GM21576 (cell line): ENCODE results near the gene STK32B.
"Not testable (repeated sequence)": the region's sequence is repeated elsewhere in the genome, so short reads cannot be mapped to it uniquely, and the experiment has no call there.

Experiments used
- ATAC-seq: cut with Tn5 transposase; IDR thresholded peaks from one replicate; pipeline ENCODE4 v1.9.1; 2021; ENCODE audit warnings: mild to moderate bottlenecking, moderate library complexity; ENCODE audit not compliant: unreplicated experiment

Gene STK32B

DNA sequence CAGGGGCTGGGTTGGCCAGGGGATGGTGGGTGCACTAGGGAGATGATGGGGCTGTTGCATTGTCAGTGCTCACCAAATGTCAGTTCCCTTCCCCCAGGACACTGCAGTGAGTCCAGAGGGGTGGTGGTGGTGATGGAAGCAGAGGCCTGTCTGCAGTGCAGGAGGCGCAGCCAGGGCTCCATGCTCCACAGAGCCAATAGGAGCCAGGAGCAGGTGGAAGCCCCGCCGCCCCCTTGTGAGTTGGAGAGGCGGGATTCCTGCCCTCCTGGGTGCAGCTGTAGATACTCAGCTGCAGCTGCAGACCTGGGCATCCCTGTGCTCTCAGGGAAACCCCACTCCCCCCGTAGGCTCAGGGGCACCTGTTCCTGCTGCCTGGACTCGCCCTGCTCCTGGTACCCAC lies 372.4 kb downstream of the STK32B start:
- ATAC-seq, result no peak

DNA sequence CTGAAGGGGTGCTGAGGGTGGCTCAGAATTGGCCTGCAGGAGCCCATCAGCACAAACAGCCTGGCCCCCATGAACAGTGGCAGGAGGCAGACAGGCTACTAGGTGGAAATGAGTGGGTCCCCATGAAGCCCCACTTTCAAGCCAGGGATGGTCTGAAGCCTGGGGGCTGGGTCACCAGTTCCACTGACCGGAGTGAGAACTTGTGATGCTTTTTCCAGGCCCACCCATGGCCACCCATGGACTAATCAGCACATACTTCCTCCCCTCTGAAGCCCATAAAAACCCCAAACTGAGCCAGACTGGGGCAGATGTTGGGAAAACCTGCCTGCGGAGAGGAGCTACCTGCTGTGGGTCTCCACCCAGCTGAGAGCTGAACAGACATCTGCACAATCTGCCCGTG lies 372.9 kb downstream of the STK32B start:
- ATAC-seq, result no peak

DNA sequence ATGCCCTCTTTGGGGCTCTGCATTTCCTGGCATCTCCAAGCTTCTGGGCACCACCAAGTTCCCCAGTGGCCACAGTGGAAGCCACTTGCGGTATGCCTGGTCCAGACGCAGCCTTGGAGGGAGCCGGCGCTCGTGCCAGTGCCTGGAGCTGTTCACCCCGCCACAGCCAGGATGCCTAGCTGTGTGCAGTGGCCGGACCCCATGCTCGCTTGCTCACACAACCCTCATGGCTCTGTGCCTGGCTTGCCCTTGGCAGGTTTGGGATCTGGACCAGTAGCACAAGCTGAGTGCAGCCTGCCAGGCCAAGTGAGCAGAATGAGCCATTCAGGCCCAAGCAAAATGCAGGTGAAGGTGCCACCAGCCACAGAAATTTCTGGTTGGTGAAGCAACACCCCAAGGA lies 373.6 kb downstream of the STK32B start:
- ATAC-seq, result no peak

DNA sequence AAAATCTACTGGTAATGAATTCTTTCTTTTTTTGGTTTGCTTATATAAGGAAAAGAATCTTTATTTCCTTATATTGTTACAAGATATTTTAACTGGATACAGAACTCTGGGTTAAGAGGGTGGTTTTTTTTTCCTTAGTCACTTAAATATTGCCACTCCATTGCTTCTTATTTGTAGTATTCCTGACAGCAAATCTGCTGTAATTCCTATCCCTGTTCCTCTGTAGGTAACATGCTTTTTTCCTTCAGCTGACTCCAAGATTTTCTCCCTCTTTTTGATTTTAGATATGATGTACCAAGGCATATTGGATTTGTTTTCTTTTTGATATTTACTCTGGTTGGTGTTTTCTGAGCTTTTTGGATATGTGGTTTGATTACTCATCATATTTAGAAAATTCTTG lies 378.5 kb downstream of the STK32B start:
- ATAC-seq, result no peak

DNA sequence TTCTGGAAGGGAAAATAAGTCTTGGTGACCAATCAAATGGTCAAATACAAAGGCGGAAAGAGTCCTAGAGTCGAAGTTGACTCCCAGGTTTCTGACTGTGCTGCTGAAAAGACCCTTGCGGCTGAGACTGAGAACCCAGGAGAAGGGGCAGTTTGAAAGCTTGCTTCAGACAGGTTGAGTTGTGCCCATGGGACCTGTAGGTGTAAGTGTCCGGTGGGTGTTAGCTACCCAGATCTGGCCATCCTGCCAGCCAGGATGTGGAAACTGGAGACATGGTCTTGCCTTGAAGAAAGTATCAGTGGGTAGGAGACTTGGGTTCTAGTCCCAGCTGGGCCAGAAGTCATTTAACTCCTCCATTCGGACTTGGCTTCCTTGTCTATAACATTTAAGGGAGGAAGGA lies 381.9 kb downstream of the STK32B start:
- ATAC-seq, result no peak

DNA sequence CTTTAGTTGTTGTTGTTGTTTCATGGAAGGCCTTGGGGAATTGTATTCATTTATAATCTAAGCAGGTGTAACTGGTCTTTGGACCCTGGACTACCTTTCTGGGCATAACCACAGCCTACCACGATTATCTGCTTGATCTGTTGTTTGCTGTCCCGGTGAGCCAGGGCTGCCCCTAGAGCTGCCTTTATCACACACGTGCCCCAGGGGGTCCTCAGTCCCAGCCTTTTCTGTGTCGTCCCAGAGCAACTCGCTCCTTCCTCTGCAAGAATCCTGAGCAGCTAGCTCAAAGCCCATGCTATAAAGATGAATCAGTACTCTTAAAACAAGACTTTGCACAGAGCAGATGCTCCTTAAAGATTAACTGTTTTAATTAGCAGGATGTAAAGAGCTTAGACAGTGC lies 383.9 kb downstream of the STK32B start:
- no peak for ATAC-seq

DNA sequence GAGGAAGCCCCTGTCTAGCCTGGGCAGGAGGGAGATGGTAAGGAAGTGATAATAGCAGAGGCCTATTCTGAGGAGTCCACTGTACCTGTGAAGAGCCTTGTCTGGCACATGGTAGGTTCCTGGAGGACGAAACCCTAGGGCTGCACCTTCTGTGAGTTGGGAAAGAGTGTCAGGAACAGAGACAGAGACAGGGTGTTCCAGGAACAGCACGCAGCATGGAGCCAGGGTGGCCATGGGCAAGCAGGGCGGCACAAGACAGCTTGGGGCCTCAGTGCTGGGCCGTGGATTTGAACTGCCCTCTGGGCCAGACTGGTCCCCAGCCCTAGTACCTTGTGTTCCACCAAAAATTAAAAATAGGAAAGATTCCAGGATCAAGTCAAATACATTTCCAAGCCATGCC lies 384.5 kb downstream of the STK32B start:
- ATAC-seq, result no peak

DNA sequence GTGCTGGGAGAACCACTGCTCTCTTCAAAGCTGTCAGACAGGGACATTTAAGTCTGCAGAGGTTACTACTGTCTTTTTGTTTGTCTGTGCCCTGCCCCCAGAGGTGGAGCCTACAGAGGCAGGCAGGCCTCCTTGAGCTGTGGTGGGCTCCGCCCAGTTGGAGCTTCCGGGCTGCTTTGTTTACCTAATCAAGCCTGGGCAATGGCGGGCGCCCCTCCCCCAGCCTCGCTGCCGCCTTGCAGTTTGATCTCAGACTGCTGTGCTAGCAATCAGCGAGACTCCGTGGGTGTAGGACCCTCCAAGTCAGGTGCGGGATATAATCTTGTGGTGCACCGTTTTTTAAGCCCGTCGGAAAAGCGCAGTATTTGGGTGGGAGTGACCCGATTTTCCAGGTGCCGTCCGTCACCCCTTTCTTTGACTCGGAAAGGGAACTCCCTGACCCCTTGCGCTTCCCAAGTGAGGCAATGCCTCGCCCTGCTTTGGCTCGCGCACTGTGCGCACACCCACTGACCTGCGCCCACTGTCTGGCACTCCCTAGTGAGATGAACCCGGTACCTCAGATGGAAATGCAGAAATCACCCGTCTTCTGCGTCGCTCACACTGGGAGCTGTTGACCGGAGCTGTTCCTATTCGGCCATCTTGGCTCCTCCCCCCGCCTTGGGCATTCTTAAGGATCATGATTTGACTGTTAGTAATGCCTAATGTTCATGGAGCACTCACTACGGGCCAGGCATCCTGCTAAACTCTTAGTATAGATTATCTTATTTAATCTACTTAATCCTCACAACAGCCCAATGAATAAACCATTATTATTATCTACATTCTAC lies 392.9 kb downstream of the STK32B start:
- not testable (repeated sequence) for ATAC-seq

DNA sequence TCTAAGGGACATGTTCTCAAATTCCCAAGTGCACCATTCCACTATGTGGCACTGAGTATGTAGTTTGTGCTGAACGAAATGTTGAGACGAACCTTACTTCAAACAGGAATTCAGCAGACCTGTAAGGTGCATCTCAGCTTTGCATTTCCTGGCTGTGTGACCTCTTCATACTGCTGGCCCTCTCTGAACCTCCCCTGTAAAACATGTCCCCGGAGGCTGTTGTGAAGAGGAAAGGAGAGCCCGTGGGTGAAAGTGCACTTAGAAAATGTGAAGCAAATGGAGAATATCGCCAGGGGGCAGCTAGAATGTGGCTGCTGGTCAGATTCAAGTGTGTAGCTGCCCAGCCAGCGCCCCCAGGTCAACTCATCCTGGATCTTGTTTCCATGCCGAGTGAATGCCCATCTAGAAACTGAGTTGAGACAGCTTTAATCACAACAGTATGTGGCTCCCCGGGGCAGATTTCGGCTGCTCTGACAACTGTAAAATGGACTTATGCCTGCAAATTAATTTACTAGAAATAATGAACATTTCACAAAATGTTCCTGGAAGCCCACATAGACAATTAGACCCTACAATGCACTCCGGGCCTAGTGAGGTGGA lies 393.7 kb downstream of the STK32B start:
- ATAC-seq, result no peak

DNA sequence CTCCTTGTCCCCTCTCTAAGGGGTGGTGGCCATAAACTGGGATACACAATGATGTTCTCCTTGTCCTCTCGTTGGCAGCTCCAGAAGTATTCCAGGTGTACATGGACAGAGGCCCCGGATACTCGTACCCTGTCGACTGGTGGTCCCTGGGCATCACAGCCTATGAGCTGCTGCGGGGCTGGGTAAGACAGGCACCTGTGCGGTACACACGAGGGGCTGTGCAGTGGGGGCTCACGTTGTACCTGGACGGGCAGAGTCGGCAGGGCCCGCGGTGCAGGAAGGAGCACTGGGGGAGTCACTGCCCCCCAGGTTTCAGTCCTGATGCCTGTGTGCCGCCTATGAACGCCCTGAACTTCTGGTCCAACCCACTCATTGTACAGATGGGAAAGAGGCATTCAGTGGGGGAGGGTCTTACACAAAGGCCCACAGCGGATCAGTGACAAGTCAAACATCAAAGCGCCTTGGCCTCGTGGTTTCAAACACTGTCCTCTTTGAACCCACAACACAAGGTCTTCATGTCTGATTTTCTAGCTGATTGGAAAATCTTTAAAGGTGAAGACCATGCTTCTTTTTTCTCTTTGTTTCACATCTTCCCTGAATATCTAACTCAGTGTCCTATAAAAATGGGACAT lies 395.4 kb downstream of the STK32B start:
- no peak for ATAC-seq

DNA sequence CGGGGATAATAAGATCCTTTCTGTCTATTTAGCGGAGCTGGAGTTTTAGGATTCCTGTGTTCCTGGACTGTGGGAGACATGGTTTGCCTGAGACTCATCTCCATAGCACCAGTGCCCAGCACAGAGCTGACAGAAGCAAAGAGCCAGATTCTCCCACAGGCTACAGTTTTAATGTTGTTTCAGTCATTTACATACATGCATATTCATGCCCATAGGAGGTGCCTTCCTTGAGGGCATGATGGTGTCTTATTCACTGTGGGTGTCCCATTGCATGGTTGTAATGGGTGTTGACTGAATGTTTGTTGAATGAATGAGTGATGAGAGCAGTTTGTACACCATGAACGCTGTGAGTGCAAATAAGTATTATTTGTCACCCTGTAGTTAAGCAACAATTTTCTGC lies 396.5 kb downstream of the STK32B start:
- no peak for ATAC-seq

DNA sequence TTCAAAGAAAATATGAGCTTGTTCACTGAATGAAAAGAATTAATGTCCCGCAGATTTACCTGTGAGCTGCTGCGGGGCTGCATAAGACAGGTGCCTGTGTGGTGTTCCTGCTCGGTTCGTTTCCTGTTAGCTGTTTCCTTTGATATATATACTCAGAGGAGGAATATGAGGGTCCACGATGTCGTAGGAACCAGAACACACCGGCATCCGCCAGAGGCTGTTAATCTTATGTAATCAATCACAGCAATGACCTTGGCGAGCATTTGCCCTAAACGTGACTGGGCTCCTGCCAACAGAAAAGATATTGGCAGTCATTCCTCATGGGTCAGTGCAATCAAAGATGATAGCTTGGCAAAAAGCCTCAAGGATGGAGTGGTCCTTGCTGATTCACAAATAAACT lies 396.9 kb downstream of the STK32B start:
- ATAC-seq, result no peak

DNA sequence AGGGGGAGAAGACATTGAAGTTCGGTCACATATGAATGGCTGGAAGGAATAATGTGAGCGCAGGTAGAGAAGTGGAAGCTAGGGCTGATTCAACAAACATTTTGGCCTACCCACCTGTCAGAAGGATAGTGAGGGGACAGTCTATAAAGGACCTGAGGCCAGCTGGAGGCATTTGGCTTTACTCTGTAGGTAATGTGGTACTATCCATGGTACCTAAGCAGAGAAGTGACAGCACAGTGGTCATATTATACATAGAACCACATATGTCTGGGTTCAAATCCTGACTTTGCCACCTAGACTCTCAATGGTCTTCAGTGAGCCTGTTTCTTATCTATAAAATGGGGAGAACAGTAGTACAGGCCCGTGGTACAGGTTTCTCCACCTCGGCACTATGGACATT lies 400.0 kb downstream of the STK32B start:
- no peak for ATAC-seq

DNA sequence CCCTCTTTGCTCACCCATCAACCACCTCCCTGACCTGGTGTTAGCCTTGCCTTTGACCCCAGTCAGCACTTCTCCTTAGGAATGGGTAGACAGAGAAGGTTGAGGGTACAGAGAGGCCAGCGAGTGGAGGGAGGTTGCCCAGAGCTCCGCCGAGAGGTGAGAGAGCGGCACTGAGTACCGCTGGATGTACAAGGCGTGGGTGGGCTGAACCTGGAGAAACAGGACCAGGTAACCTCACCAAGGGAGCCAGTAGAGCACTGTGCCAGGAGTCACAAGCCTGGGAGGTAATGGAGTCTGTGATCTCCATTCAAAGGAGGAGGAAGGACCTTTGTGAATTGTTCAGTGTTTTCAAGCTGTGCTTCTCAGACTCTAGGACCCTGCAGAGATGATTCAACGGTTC lies 400.9 kb downstream of the STK32B start:
- no peak for ATAC-seq

DNA sequence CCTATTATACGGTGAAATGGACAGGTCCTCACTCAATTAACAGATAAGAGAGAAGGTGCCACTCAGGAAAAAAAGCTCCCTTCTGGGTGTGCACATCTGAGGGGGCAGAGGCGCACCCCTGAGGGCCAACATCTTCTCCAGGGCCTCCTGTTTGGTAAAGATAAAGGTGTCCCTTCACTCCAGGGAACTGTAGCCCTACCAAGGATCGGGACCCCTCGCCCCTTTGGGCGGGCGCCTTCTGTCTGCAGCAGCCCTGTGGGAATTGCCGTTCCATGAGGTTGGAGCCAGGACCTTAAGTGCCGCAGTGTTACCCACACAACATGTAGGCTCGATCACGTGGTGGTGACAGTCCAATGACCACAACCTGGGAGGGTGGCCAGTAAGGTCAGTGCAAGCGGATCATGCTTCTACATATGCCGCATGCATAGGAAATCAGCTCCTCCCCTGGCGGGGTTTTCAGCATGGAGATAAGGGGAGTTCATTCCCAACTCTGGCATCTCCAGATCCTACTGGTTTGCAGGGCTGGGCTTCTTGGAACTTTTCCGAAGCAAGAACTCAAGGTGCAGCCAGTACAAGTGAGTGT lies 403.8 kb downstream of the STK32B start:
- no peak for ATAC-seq

DNA sequence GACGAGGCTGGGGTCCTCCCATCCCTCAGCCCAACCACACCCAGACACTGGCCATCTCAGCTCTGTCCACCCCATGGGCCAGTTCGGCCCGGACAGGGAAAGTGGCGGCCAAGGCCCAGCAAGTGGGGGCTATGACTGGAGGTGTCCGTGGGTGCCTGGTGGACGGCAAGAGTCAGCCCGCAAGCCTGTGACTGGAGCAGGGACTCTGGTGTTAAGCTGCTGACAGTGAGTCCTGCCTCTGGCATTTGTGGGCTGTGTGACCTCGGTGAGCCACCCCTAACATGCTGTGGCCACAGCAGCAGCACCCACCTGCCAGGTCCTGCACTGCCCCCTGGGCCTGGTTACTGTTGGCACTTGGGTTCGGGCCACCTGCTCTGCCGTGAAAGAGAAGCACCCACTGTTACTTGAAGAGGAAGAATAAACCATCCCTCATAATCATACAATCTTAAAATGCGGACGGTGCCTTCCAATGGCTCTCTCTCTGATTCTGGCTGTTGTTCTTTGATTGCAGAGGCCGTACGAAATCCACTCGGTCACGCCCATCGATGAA lies 405.1 kb downstream of the STK32B start:
- ATAC-seq, result no peak

DNA sequence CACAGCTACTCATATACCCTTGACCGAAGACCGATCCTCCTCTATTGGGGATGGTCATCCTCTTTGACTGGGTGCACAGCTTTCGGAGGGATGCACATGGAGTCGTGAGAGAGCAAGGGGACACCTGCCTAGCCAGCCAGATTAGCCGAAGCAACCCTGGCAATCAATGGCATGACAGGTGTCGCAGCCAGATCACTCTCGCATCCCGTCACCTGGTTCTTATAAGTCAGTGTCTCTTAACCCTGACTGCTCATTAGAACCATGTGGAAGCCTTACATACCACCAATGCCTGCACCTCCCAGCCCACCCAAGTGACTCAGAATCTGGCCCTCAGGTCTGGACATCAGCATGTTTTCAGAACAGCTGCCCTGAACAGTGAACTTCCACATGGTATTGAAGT lies 407.4 kb downstream of the STK32B start:
- no peak for ATAC-seq

DNA sequence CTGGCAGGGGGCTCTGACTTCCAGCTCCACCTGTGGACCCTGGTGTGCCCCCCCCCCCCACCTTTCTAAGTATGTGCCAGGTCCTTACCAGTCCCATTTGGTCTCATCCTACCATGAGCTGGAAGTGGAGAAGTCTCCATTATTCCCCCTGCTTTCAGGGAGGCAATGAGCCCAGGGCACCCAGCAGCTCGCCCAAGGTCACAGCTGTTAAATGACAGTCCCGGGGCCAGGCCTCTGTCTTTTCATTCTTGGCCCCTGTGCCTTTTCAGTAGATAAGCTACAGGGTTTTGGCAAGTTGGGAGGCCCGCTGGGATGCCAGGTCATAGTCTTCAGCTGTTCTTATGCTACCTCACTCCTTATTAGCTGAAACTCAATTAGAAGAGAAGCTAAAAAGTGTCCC lies 408.0 kb downstream of the STK32B start:
- no peak for ATAC-seq

DNA sequence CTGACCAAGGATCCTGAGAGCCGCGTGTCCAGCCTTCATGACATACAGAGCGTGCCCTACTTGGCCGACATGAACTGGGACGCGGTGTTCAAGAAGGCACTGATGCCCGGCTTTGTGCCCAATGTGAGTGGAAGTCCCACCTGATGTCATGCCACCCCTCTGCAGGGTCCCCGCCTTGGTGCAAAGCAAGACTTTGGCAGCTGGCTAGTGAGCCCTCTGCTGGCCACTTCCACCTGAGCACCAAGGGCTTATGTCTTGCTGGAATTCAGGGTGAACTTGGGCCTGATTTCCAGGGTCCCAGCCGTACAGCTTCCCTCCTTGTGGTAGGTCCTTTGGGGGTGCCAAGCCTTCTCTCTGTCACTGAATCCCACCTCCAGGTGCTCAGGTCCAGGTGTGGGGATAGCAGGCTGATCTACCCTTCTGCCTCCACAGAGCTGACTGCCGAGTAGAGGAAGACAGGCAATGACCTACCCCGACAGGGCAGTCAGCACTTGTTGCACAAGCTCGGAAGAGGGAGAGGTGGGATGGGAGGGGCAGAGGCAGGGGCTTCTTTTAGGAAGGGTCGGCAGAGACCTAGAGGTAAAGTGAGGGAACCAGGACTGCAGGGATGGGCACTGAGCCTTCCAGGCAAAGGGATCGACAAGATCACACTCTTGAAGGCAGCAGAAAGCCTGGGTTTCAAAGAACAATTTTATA lies 409.0 kb downstream of the STK32B start:
- no peak for ATAC-seq

DNA sequence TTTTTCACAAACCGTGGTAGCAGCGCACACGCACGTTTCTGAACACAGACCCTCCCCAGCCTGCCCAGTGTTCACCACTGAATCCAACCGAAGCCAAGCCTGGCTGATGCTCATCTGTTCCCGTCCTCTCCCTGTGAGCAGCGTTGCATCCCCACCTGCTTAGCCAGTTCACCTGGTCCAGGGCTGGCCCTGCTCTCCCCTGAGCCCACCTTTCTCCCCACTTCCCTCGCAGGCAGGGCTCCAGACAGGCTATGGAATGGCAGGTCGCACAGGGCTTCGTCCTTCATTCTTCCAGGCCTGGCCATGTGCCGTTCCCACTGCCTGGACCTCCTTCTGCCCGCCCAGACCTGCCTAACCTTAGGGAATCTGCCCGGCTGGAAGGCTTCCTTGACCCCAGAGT lies 410.2 kb downstream of the STK32B start:
- ATAC-seq, result no peak

DNA sequence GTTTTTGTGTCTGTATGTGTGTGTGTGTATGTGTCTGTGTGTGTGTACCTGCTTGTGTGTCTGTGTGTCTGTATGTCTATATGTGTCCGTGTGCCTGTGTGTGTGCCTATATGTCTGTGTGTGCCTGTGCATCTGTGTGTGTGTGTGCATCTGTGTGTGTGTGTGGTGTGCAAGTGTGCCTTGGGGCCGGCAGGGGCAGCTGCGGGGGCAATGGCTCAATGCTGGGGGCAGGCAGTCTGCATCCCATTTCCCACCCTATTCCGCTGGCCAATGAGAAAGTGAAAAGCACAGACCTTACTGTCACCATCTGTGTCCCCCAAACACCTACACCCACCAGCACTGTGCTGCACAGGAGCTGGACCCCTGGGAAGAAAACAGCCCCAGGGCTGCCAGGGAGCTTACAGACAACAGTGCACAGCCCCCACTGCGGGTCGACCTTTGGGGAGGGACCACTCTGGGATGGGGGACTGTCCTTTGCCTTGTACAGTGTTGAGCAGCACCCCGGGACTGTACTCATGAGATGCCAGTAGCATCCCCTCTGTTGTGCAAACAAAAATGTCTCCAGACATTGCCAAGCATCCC lies 411.1 kb downstream of the STK32B start:
- ATAC-seq, result no peak
